ENCODE data around the gene SNX32.

SNX32 gene

GRCh38 chr11:65863889-65864705 lies 30.3 kb downstream of the SNX32 start:
- H3K4me3 ChIP-seq (ENCODE audit: insufficient read depth, low read length, poor library complexity, severe bottlenecking) = no peak overlapping the region
- H3K9me3 ChIP-seq (ENCODE audit: insufficient read depth, low read length) = no peaks in the 10 kb centered on the region
- no peaks in the 10 kb centered on the region for H3F3A ChIP-seq (ENCODE audit: insufficient read depth)

GRCh38 chr11:65864706-65865471 lies 31.1 kb downstream of the SNX32 start:
- H3F3A ChIP-seq (ENCODE audit: insufficient read depth) = no peaks in the 10 kb centered on the region

More at GRCh38 chr11:65863889-65864705, 30.3 kb downstream of the SNX32 start:
- no peak overlapping the region for H3K27ac ChIP-seq (ENCODE audit: low read depth, low read length)
- no peak overlapping the region for H3K9ac ChIP-seq (ENCODE audit: low read length)
- no peaks in the 10 kb centered on the region for H3K9me2 ChIP-seq (replicated peaks; ENCODE audit: insufficient read depth, low read length)
- no peaks in the 10 kb centered on the region for H4K20me1 ChIP-seq (ENCODE audit: low read depth, low read length)
- H2AFZ ChIP-seq (ENCODE audit: low read depth, low read length, severe bottlenecking) = no peak overlapping the region
- TF ChIP-seq EZH2phosphoT487 (conservative IDR thresholded peaks at IDR 0.05; ENCODE audit: low read length) (no peak), CTCF (IDR thresholded peaks at IDR 0.05; ENCODE audit: insufficient read depth, low read length, poor library complexity, severe bottlenecking) (no peak)
- H3K36me3 ChIP-seq (ENCODE audit: low read length) = no peaks in the 10 kb centered on the region
- no peaks in the 10 kb centered on the region for H3K27me3 ChIP-seq (ENCODE audit: low read length)
- H3K79me2 ChIP-seq (ENCODE audit: insufficient read depth, low read length) = peaks cover 17% of the 10 kb centered on the region
- H3K4me2 ChIP-seq (ENCODE audit: low read depth, low read length, poor library complexity, severe bottlenecking) = no peak overlapping the region

DNA sequence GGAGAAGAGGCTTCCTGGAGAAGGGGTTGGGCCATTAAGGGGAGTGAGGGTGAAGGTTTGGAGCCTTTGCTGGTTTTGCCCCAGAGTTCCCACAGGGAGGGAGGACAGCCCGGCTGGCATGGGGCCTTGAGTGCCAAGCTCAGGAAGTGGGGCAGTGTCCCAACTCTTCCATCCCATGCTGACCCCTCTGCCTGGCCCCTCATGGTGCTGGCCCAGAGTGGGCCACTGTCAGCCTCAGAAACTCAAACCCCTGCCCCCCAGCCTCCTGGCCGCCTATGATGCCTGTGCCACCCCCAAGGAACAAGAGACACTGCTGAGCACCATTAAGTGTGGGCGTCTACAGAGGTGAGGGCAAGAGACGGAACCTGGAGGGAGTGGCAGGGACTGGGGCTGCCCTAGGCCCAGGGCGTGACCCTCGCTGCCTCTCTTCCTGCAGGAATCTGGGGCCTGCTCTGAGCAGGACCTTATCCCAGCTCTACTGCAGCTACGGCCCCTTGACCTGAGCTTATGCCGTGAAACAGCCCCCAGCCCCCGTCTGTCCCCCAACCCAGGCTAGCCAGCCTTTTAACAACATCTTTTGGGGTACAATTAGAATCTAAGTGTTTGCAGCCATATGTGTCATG lies 31.9 kb downstream of the SNX32 start:
- Histone ChIP-seq H3K9ac (ENCODE audit: low read length) (no peak overlapping the region), H3K9me3 (ENCODE audit: insufficient read depth, low read length) (no peaks in the 10 kb centered on the region), H3K4me2 (ENCODE audit: low read depth, low read length, poor library complexity, severe bottlenecking) (no peak overlapping the region), H3F3A (ENCODE audit: insufficient read depth) (no peaks in the 10 kb centered on the region), H3K27me3 (ENCODE audit: low read length) (no peaks in the 10 kb centered on the region), H3K9me2 (replicated peaks; ENCODE audit: insufficient read depth, low read length) (no peaks in the 10 kb centered on the region), H3K79me2 (ENCODE audit: insufficient read depth, low read length) (peaks cover 17% of the 10 kb centered on the region), H3K4me3 (ENCODE audit: insufficient read depth, low read length, poor library complexity, severe bottlenecking) (no peak overlapping the region), H2AFZ (ENCODE audit: low read depth, low read length, severe bottlenecking) (no peak overlapping the region), H3K36me3 (ENCODE audit: low read length) (no peaks in the 10 kb centered on the region), H3K27ac (ENCODE audit: low read depth, low read length) (no peak overlapping the region), H4K20me1 (ENCODE audit: low read depth, low read length) (no peaks in the 10 kb centered on the region)
- TF ChIP-seq CTCF (IDR thresholded peaks at IDR 0.05; ENCODE audit: insufficient read depth, low read length, poor library complexity, severe bottlenecking) = no peak
- no peak for TF ChIP-seq EZH2phosphoT487 (conservative IDR thresholded peaks at IDR 0.05; ENCODE audit: low read length)

More at GRCh38 chr11:65864706-65865471, 31.1 kb downstream of the SNX32 start:
- no peak overlapping the region for H2AFZ ChIP-seq (ENCODE audit: low read depth, low read length, severe bottlenecking)
- TF ChIP-seq CTCF (IDR thresholded peaks at IDR 0.05; ENCODE audit: insufficient read depth, low read length, poor library complexity, severe bottlenecking) (no peak), EZH2phosphoT487 (conservative IDR thresholded peaks at IDR 0.05; ENCODE audit: low read length) (no peak)
- no peak overlapping the region for H3K4me3 ChIP-seq (ENCODE audit: insufficient read depth, low read length, poor library complexity, severe bottlenecking)
- H3K9me2 ChIP-seq (replicated peaks; ENCODE audit: insufficient read depth, low read length) = no peaks in the 10 kb centered on the region
- H3K27me3 ChIP-seq (ENCODE audit: low read length) = no peaks in the 10 kb centered on the region
- no peak overlapping the region for H3K4me2 ChIP-seq (ENCODE audit: low read depth, low read length, poor library complexity, severe bottlenecking)
- H3K27ac ChIP-seq (ENCODE audit: low read depth, low read length) = no peak overlapping the region
- peaks cover 17% of the 10 kb centered on the region for H3K79me2 ChIP-seq (ENCODE audit: insufficient read depth, low read length)
- H4K20me1 ChIP-seq (ENCODE audit: low read depth, low read length) = no peaks in the 10 kb centered on the region
- H3K9ac ChIP-seq (ENCODE audit: low read length) = no peak overlapping the region
- no peaks in the 10 kb centered on the region for H3K36me3 ChIP-seq (ENCODE audit: low read length)
- H3K9me3 ChIP-seq (ENCODE audit: insufficient read depth, low read length) = no peaks in the 10 kb centered on the region

Measured in SU-DHL-6 (cell line).